ENCODE results near the gene CIB4. TPM values are rescaled to one million over a fixed set of nuclear protein-coding genes. Genes with fewer than 3 reads are reported as not detected.

Gene CIB4
- total and polyA plus RNA-seq, 2 experiments from 2014 or later = not detected

- Histone ChIP-seq H3K36me3 (replicated peaks; ENCODE audit: insufficient read depth, low read depth) (no peaks in the 10 kb centered on the region), H3K79me2 (no peaks in the 10 kb centered on the region), H2AFZ (no peak overlapping the region), H3K4me3 (no peak overlapping the region), H3K27me3 (no peaks in the 10 kb centered on the region), H3K9me3 (ENCODE audit: low read depth) (no peaks in the 10 kb centered on the region), H3K4me1 (ENCODE audit: insufficient read depth) (peaks cover 19% of the 10 kb centered on the region), H3K27ac (no peak overlapping the region), H3K9me2 (replicated peaks; ENCODE audit: insufficient read depth) (no peaks in the 10 kb centered on the region), H4K20me1 (ENCODE audit: insufficient read depth, poor library complexity, severe bottlenecking) (no peaks in the 10 kb centered on the region), H3K4me2 (no peak overlapping the region)
- WGBS (ENCODE audit: low lambda C conversion rate, missing lambda C conversion rate) = 92% methylated on average over 3 of the region's 3 CpGs
- TF ChIP-seq CTCF (IDR thresholded peaks at IDR 0.05; ENCODE audit: poor library complexity) (no peak), EZH2phosphoT487 (IDR thresholded peaks at IDR 0.05; ENCODE audit: low read depth, severe bottlenecking, unreplicated experiment) (no peak), EZH2 (IDR thresholded peaks at IDR 0.05; ENCODE audit: borderline replicate concordance) (no peak)
- DNase-seq (ENCODE audit: low spot score) = no peak
These were observed 5.8 kb downstream of the CIB4 start for GRCh38 chr2:26635401-26635800.

- WGBS (ENCODE audit: low lambda C conversion rate, missing lambda C conversion rate) = 94% methylated on average over 11 of the region's 11 CpGs
- no peaks in the 10 kb centered on the region for H3K9me3 ChIP-seq (ENCODE audit: low read depth)
- H2AFZ ChIP-seq = no peak overlapping the region
- H3K36me3 ChIP-seq (replicated peaks; ENCODE audit: insufficient read depth, low read depth) = no peaks in the 10 kb centered on the region
- TF ChIP-seq CTCF (IDR thresholded peaks at IDR 0.05; ENCODE audit: poor library complexity) (no peak), EZH2 (IDR thresholded peaks at IDR 0.05; ENCODE audit: borderline replicate concordance) (no peak), EZH2phosphoT487 (IDR thresholded peaks at IDR 0.05; ENCODE audit: low read depth, severe bottlenecking, unreplicated experiment) (no peak)
- H3K4me1 ChIP-seq (ENCODE audit: insufficient read depth) = peaks cover 21% of the 10 kb centered on the region
- H3K79me2 ChIP-seq = no peaks in the 10 kb centered on the region
- no peaks in the 10 kb centered on the region for H3K27me3 ChIP-seq
- H3K9me2 ChIP-seq (replicated peaks; ENCODE audit: insufficient read depth) = no peaks in the 10 kb centered on the region
- no peak overlapping the region for H3K4me3 ChIP-seq
- H4K20me1 ChIP-seq (ENCODE audit: insufficient read depth, poor library complexity, severe bottlenecking) = no peaks in the 10 kb centered on the region
- no peak overlapping the region for H3K4me2 ChIP-seq
- no peak for DNase-seq (ENCODE audit: low spot score)
- no peak overlapping the region for H3K27ac ChIP-seq
These were observed 6.4 kb downstream of the CIB4 start for GRCh38 chr2:26634636-26635230.

- Histone ChIP-seq H3K4me2 (no peak overlapping the region), H3K4me1 (ENCODE audit: insufficient read depth) (peaks cover 21% of the 10 kb centered on the region), H3K9me2 (replicated peaks; ENCODE audit: insufficient read depth) (no peaks in the 10 kb centered on the region), H3K36me3 (replicated peaks; ENCODE audit: insufficient read depth, low read depth) (no peaks in the 10 kb centered on the region), H3K27ac (no peak overlapping the region), H3K4me3 (no peak overlapping the region), H3K9me3 (ENCODE audit: low read depth) (no peaks in the 10 kb centered on the region), H3K27me3 (no peaks in the 10 kb centered on the region), H3K79me2 (no peaks in the 10 kb centered on the region), H2AFZ (no peak overlapping the region), H4K20me1 (ENCODE audit: insufficient read depth, poor library complexity, severe bottlenecking) (no peaks in the 10 kb centered on the region)
- WGBS (ENCODE audit: low lambda C conversion rate, missing lambda C conversion rate) = 84% methylated on average over 7 of the region's 7 CpGs
- no peak for TF ChIP-seq EZH2 (IDR thresholded peaks at IDR 0.05; ENCODE audit: borderline replicate concordance)
- no peak for TF ChIP-seq CTCF (IDR thresholded peaks at IDR 0.05; ENCODE audit: poor library complexity)
- TF ChIP-seq EZH2phosphoT487 (IDR thresholded peaks at IDR 0.05; ENCODE audit: low read depth, severe bottlenecking, unreplicated experiment) = no peak
- no peak for DNase-seq (ENCODE audit: low spot score)
These were observed 7.1 kb downstream of the CIB4 start for GRCh38 chr2:26633993-26634595.

All from hepatocyte (in vitro differentiated cells).